Measurements from ENCODE around the gene PTGDS. TPM values are rescaled to one million over a fixed set of nuclear protein-coding genes. Genes with fewer than 3 reads are reported as not detected.

Gene PTGDS
- total and polyA plus RNA-seq, 10 of the 15 experiments (the other 5 are each of a cell fraction or from before 2014, with no cell fraction given), result not detected

DNA sequence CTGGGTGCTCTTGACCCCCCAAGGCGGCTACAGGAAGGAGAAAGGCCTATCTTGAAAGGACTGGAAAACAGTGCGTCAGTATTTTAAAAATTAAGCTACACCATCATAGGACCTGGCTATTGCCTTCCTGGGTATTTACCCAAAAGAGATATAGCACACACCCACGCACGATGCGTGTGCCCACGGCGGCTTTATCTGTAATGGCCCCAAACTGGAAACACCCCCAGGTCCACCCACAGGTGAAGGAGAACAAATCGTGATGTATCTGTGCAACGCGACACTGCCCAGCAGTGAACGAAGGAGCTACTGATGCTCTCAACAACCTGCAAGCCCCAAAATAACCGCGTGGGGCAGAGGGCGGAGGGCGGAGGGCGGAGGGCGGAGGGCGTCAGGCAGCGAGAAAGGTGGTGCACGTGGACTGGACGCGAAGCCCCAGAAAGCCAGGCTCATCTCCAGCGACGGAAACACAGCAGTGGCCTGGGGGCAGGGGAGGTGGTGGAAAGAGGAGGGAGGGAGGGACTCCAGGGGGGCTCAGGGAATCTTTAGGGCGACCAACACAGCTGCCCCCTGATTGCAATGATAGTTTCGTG is 12.4 kb upstream of the PTGDS start:
- no peak overlapping the region for H3K4me3 ChIP-seq
- ChIA-PET POLR2A (interaction anchor here (0.8 kb wide), 1 partner anchor 84 kb away, joined by 4 read pairs; no protein-coding TSS in a partner anchor), RAD21 (ENCODE audit: unreplicated experiment) (interaction anchor here (1.7 to 2.4 kb wide), 2 partner anchors 17 to 35 kb away, joined by 7 to 10 read pairs; no protein-coding TSS in a partner anchor), CTCF (interaction anchor here (1.0 kb wide), 1 partner anchor 70 kb away, joined by 5 read pairs; no protein-coding TSS in a partner anchor), SMC1A (ENCODE audit: uncharacterized antibody, unreplicated experiment) (interaction anchor here (1.0 kb wide), 2 partner anchors 12 to 27 kb away, joined by 3 read pairs; partner anchors contain the start of gene PAXX)
- no TSS peak for BruUV-seq (replicated peaks)
- no peaks in the 10 kb centered on the region for H3K36me3 ChIP-seq (ENCODE audit: control insufficient read depth in 2 of 2, insufficient read depth in 2 of 2, low read length in 1 of 2)
- no peak for ATAC-seq
- H3K27me3 ChIP-seq (replicated peaks in 1 of 2; ENCODE audit: control insufficient read depth in 2 of 2, insufficient read depth in 2 of 2, low read length in 1 of 2), result no peaks in the 10 kb centered on the region
- peaks cover 7% of the 10 kb centered on the region for H3K4me1 ChIP-seq (ENCODE audit: control insufficient read depth, insufficient read depth, low read length)
- H4K20me1 ChIP-seq (ENCODE audit: control insufficient read depth, insufficient read depth), result no peaks in the 10 kb centered on the region; the same call in 1 of the 2 replicates
- no peak for DNase-seq (ENCODE audit: low read depth, low spot score)
- no peak for FAIRE-seq
- H3K9me3 ChIP-seq (replicated peaks; ENCODE audit: control insufficient read depth, insufficient read depth, low read length), result no peaks in the 10 kb centered on the region
- 38% methylated on average over 12 of the region's 26 CpGs for WGBS (ENCODE audit: insufficient coverage, insufficient replicate concordance, low lambda C conversion rate, missing lambda C conversion rate)
- H3K27ac ChIP-seq (ENCODE audit: control insufficient read depth, insufficient read depth), result no peak overlapping the region
- in situ Hi-C loops (cut with MboI), result no loop called here
- no peaks in the 10 kb centered on the region for H3K79me2 ChIP-seq (ENCODE audit: control insufficient read depth, insufficient read depth, low read length)
- intact Hi-C loops (cut with micrococcal nuclease; ENCODE audit: unreplicated experiment), result no loop called here
- H2AFZ ChIP-seq (ENCODE audit: control insufficient read depth, low read depth, low read length), result no peak overlapping the region
- no peak overlapping the region for H3K4me2 ChIP-seq (ENCODE audit: control insufficient read depth, insufficient read depth)
- no peak overlapping the region for H3K9ac ChIP-seq (ENCODE audit: control insufficient read depth, insufficient read depth, low read length)
- no peak for TF ChIP-seq SMAD5 (IDR thresholded peaks at IDR 0.05; ENCODE audit: low read depth)
- no peak for TF ChIP-seq MEF2A (IDR thresholded peaks at IDR 0.05; ENCODE audit: insufficient read depth, low read depth, low read length)
- no peak for TF ChIP-seq MTA2 (IDR thresholded peaks at IDR 0.05; ENCODE audit: low read depth)
- no peak for TF ChIP-seq ZZZ3 (IDR thresholded peaks at IDR 0.05; ENCODE audit: control insufficient read depth, insufficient read length, low read depth)
- no peak for TF ChIP-seq EED (IDR thresholded peaks at IDR 0.05; ENCODE audit: low read depth)
- no peak for TF ChIP-seq SIN3A (IDR thresholded peaks at IDR 0.05; ENCODE audit: low read depth, low read length)
- TF ChIP-seq RUNX3 (IDR thresholded peaks at IDR 0.05; ENCODE audit: low read length), result no peak
- TF ChIP-seq, protein P1, sequence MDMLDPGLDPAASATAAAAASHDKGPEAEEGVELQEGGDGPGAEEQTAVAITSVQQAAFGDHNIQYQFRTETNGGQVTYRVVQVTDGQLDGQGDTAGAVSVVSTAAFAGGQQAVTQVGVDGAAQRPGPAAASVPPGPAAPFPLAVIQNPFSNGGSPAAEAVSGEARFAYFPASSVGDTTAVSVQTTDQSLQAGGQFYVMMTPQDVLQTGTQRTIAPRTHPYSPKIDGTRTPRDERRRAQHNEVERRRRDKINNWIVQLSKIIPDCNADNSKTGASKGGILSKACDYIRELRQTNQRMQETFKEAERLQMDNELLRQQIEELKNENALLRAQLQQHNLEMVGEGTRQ (IDR thresholded peaks at IDR 0.05; ENCODE audit: borderline replicate concordance, low read depth, low read length), result no peak
- TF ChIP-seq, protein P2, sequence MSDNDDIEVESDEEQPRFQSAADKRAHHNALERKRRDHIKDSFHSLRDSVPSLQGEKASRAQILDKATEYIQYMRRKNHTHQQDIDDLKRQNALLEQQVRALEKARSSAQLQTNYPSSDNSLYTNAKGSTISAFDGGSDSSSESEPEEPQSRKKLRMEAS (IDR thresholded peaks at IDR 0.05; ENCODE audit: low read depth, low read length), result no peak
- no peak for TF ChIP-seq CBX3 (IDR thresholded peaks at IDR 0.05; ENCODE audit: borderline replicate concordance, low read depth)
- TF ChIP-seq TARDBP (IDR thresholded peaks at IDR 0.05; ENCODE audit: borderline replicate concordance), result no peak
- no peak for TF ChIP-seq SUPT20H (IDR thresholded peaks at IDR 0.05; ENCODE audit: borderline replicate concordance, control insufficient read depth, low read depth, low read length)
- no peak for TF ChIP-seq RCOR1 (conservative IDR thresholded peaks at IDR 0.05; ENCODE audit: low read depth, low read length)
- TF ChIP-seq EZH2 (IDR thresholded peaks at IDR 0.05; ENCODE audit: borderline replicate concordance, control insufficient read depth, low read depth, low read length), result no peak
- TF ChIP-seq SUZ12 (IDR thresholded peaks at IDR 0.05; ENCODE audit: unreplicated experiment), result no peak
- TF ChIP-seq, protein P3, sequence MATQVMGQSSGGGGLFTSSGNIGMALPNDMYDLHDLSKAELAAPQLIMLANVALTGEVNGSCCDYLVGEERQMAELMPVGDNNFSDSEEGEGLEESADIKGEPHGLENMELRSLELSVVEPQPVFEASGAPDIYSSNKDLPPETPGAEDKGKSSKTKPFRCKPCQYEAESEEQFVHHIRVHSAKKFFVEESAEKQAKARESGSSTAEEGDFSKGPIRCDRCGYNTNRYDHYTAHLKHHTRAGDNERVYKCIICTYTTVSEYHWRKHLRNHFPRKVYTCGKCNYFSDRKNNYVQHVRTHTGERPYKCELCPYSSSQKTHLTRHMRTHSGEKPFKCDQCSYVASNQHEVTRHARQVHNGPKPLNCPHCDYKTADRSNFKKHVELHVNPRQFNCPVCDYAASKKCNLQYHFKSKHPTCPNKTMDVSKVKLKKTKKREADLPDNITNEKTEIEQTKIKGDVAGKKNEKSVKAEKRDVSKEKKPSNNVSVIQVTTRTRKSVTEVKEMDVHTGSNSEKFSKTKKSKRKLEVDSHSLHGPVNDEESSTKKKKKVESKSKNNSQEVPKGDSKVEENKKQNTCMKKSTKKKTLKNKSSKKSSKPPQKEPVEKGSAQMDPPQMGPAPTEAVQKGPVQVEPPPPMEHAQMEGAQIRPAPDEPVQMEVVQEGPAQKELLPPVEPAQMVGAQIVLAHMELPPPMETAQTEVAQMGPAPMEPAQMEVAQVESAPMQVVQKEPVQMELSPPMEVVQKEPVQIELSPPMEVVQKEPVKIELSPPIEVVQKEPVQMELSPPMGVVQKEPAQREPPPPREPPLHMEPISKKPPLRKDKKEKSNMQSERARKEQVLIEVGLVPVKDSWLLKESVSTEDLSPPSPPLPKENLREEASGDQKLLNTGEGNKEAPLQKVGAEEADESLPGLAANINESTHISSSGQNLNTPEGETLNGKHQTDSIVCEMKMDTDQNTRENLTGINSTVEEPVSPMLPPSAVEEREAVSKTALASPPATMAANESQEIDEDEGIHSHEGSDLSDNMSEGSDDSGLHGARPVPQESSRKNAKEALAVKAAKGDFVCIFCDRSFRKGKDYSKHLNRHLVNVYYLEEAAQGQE (IDR thresholded peaks at IDR 0.05; ENCODE audit: low read depth, low read length), result no peak
- TF ChIP-seq, protein P4, sequence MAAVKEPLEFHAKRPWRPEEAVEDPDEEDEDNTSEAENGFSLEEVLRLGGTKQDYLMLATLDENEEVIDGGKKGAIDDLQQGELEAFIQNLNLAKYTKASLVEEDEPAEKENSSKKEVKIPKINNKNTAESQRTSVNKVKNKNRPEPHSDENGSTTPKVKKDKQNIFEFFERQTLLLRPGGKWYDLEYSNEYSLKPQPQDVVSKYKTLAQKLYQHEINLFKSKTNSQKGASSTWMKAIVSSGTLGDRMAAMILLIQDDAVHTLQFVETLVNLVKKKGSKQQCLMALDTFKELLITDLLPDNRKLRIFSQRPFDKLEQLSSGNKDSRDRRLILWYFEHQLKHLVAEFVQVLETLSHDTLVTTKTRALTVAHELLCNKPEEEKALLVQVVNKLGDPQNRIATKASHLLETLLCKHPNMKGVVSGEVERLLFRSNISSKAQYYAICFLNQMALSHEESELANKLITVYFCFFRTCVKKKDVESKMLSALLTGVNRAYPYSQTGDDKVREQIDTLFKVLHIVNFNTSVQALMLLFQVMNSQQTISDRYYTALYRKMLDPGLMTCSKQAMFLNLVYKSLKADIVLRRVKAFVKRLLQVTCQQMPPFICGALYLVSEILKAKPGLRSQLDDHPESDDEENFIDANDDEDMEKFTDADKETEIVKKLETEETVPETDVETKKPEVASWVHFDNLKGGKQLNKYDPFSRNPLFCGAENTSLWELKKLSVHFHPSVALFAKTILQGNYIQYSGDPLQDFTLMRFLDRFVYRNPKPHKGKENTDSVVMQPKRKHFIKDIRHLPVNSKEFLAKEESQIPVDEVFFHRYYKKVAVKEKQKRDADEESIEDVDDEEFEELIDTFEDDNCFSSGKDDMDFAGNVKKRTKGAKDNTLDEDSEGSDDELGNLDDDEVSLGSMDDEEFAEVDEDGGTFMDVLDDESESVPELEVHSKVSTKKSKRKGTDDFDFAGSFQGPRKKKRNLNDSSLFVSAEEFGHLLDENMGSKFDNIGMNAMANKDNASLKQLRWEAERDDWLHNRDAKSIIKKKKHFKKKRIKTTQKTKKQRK (IDR thresholded peaks at IDR 0.05; ENCODE audit: low read depth, low read length), result no peak
